HepG2 (cell line): ENCODE measurements around the gene DLG5. TPM values are rescaled to one million over a fixed set of nuclear protein-coding genes. Genes with fewer than 3 reads are reported as not detected.

Source experiments
- ATAC-seq: fragments of 200-7000 bp; cut with Tn5 transposase; 3 replicates; pipeline ENCODE4 v1.9.1; 2020; ENCODE audit warnings: mild to moderate bottlenecking, moderate library complexity
- BruUV-seq: library from RNA; stranded (reverse); fragments of 400-500 nt; replicated peaks from 2 replicates; lab custom pipeline; 2021; lab: Mats Ljungman, UMichigan
- CTCF ChIA-PET: fragments of 300-600 bp; formaldehyde crosslinking; extraction: SDS; loops from one replicate; lab custom pipeline; 2021; ENCODE audit warnings: low total read pairs, inconsistent platforms, low intra/inter-chr PET ratio; lab: Yijun Ruan, JAX
- POLR2A ChIA-PET: fragments of 350-600 bp; sonication (Branson Sonifier 250); formaldehyde crosslinking; loops from one replicate; lab custom pipeline; 2020; ENCODE audit warnings: antibody characterized with exemption, inconsistent platforms; lab: Yijun Ruan, JAX
- DNase-seq: peaks from one replicate; pipeline ENCODE4 v3.0.0-alpha.2; 2015; ENCODE audit warnings: low spot score
- FAIRE-seq: peaks from 3 replicates; lab custom pipeline; 2011; peaks lifted over from hg19 to GRCh38; lab: Jason Lieb, UNC
- H2AFZ ChIP-seq: one replicate; pipeline ENCODE4 v1.6.1; 2011; ENCODE audit warnings: low read length, inconsistent platforms
- H3K27ac ChIP-seq: fragments of 300-600 bp; 3 replicates; pipeline ENCODE4 v1.8.0; 2011; ENCODE audit warnings: mixed run types, mild to moderate bottlenecking, mixed read lengths, low read length, inconsistent platforms; ENCODE audit not compliant: insufficient read depth; ENCODE audit errors: extremely low read length
- H3K27me3 ChIP-seq, 2 experiments: fragments of 200-600 bp in 1 of 2; 2 replicates in 1 of 2; 3 replicates in 1 of 2; pipeline versions ENCODE4 v1.6.0 to v1.8.0; 2011; ENCODE audit warnings: low read length in 2 of 2, mild to moderate bottlenecking in 2 of 2, moderate library complexity in 2 of 2, inconsistent platforms in 1 of 2; ENCODE audit not compliant: insufficient read depth in 2 of 2, control insufficient read depth in 1 of 2
- H3K36me3 ChIP-seq, 2 experiments: fragments of 200-600 bp in 1 of 2; replicated peaks in 1 of 2; 2 replicates in 1 of 2; 3 replicates in 1 of 2; pipeline versions ENCODE4 v1.5.1 to v1.8.0; 2011; ENCODE audit warnings: low read length in 2 of 2, inconsistent platforms in 1 of 2; ENCODE audit not compliant: insufficient read depth in 2 of 2, control insufficient read depth in 1 of 2
- H3K4me1 ChIP-seq: 2 replicates; pipeline ENCODE4 v1.5.1; 2012; ENCODE audit warnings: low read length, inconsistent platforms; ENCODE audit not compliant: insufficient read depth
- H3K4me2 ChIP-seq: 2 replicates; pipeline ENCODE4 v1.6.0; 2011; ENCODE audit warnings: low read depth, low read length, inconsistent platforms
- H3K4me3 ChIP-seq, 3 experiments: fragments of 200-600 bp in 1 of 3; sonication (generic), shearing (Covaris generic) in 1 of 3; replicated peaks in 1 of 3; 2 replicates each; pipeline ENCODE4 v1.5.1; 2011 to 2016; ENCODE audit warnings: low read length in 3 of 3, inconsistent platforms in 2 of 3, low read depth in 2 of 3, mild to moderate bottlenecking in 2 of 3, control low read depth in 1 of 3, mixed read lengths in 1 of 3; ENCODE audit not compliant: insufficient read depth in 1 of 3
- H3K79me2 ChIP-seq: one replicate; pipeline ENCODE4 v1.6.1; 2011; ENCODE audit warnings: low read length, inconsistent platforms; ENCODE audit not compliant: insufficient read depth
- H3K9ac ChIP-seq: 2 replicates; pipeline ENCODE4 v1.6.0; 2011; ENCODE audit warnings: mild to moderate bottlenecking, low read depth, low read length, inconsistent platforms; ENCODE audit not compliant: insufficient read depth
- H3K9me3 ChIP-seq: 2 replicates; pipeline ENCODE4 v1.5.1; 2012; ENCODE audit warnings: mild to moderate bottlenecking, low read length
- H4K20me1 ChIP-seq: 2 replicates; pipeline ENCODE4 v1.6.0; 2011; ENCODE audit warnings: inconsistent platforms, mild to moderate bottlenecking, low read length, moderate library complexity; ENCODE audit not compliant: insufficient read depth
- AGO2 ChIP-seq: fragments of 200-400 bp; formaldehyde crosslinking; optimal IDR thresholded peaks from 2 replicates; pipeline ENCODE3; 2017; ENCODE audit warnings: mild to moderate bottlenecking, low read depth, low read length, moderate library complexity
- BHLHE40 ChIP-seq: IDR thresholded peaks from 2 replicates; pipeline ENCODE4 v1.6.1; 2011; ENCODE audit warnings: low read length, improper control_type of control experiment
- CENPX ChIP-seq: sonication (generic); formaldehyde crosslinking; IDR thresholded peaks from 2 replicates; pipeline ENCODE4 v1.9.0; 2021; ENCODE audit warnings: mild to moderate bottlenecking, missing genetic modification reagents, moderate library complexity
- NR1H2 ChIP-seq: sonication (generic); formaldehyde crosslinking; IDR thresholded peaks from 2 replicates; pipeline ENCODE4 v1.8.1; 2022; ENCODE audit warnings: low read depth, missing genetic modification reagents, borderline replicate concordance
- PITX1 ChIP-seq: sonication (generic); formaldehyde crosslinking; IDR thresholded peaks from 2 replicates; pipeline ENCODE4 v1.5.1; 2020; ENCODE audit warnings: mild to moderate bottlenecking, missing genetic modification reagents
- TP53 ChIP-seq: sonication (generic); formaldehyde crosslinking; conservative IDR thresholded peaks from 2 replicates; pipeline ENCODE4 v1.4.0; 2020; ENCODE audit warnings: missing genetic modification reagents
- TRIM22 ChIP-seq: fragments of 450-650 bp; IDR thresholded peaks from 2 replicates; pipeline ENCODE4 v1.6.1; 2017
- ZBTB42 ChIP-seq: sonication (generic); formaldehyde crosslinking; IDR thresholded peaks from 2 replicates; pipeline ENCODE4 v1.5.0; 2020; ENCODE audit warnings: mild to moderate bottlenecking, missing genetic modification reagents
- ZNF234 ChIP-seq: sonication (generic); formaldehyde crosslinking; conservative IDR thresholded peaks from 2 replicates; pipeline ENCODE4 v1.5.1; 2020; ENCODE audit warnings: mild to moderate bottlenecking, missing genetic modification reagents
- ZNF383 ChIP-seq: sonication (generic); formaldehyde crosslinking; IDR thresholded peaks from 2 replicates; pipeline ENCODE4 v1.4.0; 2020; ENCODE audit warnings: missing genetic modification reagents, mild to moderate bottlenecking, borderline replicate concordance
- ZNF513 ChIP-seq: sonication (generic); formaldehyde crosslinking; conservative IDR thresholded peaks from 2 replicates; pipeline ENCODE4 v1.5.0; 2020; ENCODE audit warnings: missing genetic modification reagents
- ZNF710 ChIP-seq: sonication (generic); formaldehyde crosslinking; IDR thresholded peaks from 2 replicates; pipeline ENCODE4 v1.5.0; 2020; ENCODE audit warnings: mild to moderate bottlenecking, missing genetic modification reagents, borderline replicate concordance
- ZNF766 ChIP-seq: sonication (generic); formaldehyde crosslinking; IDR thresholded peaks from 2 replicates; pipeline ENCODE4 v1.5.0; 2020; ENCODE audit warnings: missing genetic modification reagents, borderline replicate concordance
- WGBS: methylation state at CpG from one replicate; pipeline ENCODE4 v1.1.6; 2017; ENCODE audit warnings: low lambda C conversion rate; 5-methylcytosine and 5-hydroxymethylcytosine counted together
- in situ Hi-C: cut with HindIII; loops from 2 replicates; pipeline ENCODE4 v1.10.0; 2017; ENCODE audit warnings: low pct_unique_long_range_greater_than_20kb; ENCODE audit not compliant: extremely low pct_ligation_motif_present
- intact Hi-C: fragments of 100-400 bp; cut with micrococcal nuclease; formaldehyde crosslinking; loops from one replicate; pipeline ENCODE4 v1.10.0; 2022; ENCODE audit not compliant: unreplicated experiment
- polyA plus RNA-seq, 8 experiments: library from polyadenylated mRNA; depleted of rRNA in 3 of 8; stranded (reverse) in 7 of 8; unstranded in 1 of 8; fragments of >200 nt; fragmentation: Illumina TruSeq in 4 of 8; extraction: Trizol in 4 of 8; gene quantifications; 2 replicates each; pipeline versions ENCODE4 v1.2.1 to v1.2.3, GENCODE V29; 2011 to 2016; ENCODE audit warnings: low read depth in 4 of 8, missing spikeins in 1 of 8, mixed read lengths in 1 of 8; ENCODE audit not compliant: insufficient read depth in 1 of 8
- total RNA-seq, 5 experiments: library from RNA; depleted of rRNA; stranded (reverse); fragments of >200 nt; fragmentation: Illumina TruSeq; extraction: Trizol; gene quantifications; 2 replicates each; pipeline ENCODE4 v1.2.3, GENCODE V29; 2016; ENCODE audit warnings: low read depth in 1 of 5

Gene DLG5
- total and polyA plus RNA-seq, 2 of the 13 experiments (the other 11 are each of a cell fraction or from before 2014, with no cell fraction given), result 15.5 to 18.2 TPM

- intact Hi-C loops, result no loop called here
- 93% methylated on average over 10 of the region's 27 CpGs for WGBS
- CTCF ChIA-PET, result no interaction called here
These were observed 144.9 kb downstream of the DLG5 start for GRCh38 chr10:77781451-77782327.

GRCh38 chr10:77780180-77780579 is 146.4 kb downstream of the DLG5 start:
- in situ Hi-C loops, result no loop called here
- Histone ChIP-seq H3K36me3 (peaks cover 3% of the 10 kb centered on the region in 2 experiments; a peak in 3 of 5 replicates), H3K27me3 (no peaks in the 10 kb centered on the region), H3K9ac (no peak overlapping the region), H3K4me3 (no peak overlapping the region), H3K27ac (no peak overlapping the region), H4K20me1 (no peaks in the 10 kb centered on the region), H2AFZ (no peak overlapping the region), H3K4me2 (no peak overlapping the region), H3K9me3 (peaks cover 20% of the 10 kb centered on the region), H3K4me1 (peaks cover 5% of the 10 kb centered on the region; the same call in 1 of the 2 replicates), H3K79me2 (no peaks in the 10 kb centered on the region)
- no peak for FAIRE-seq
- no TSS peak for BruUV-seq
- 100% methylated on average over 5 of the region's 9 CpGs for WGBS
- ChIA-PET CTCF (no interaction called here), POLR2A (no interaction called here)
- DNase-seq, result no peak
- intact Hi-C loops, result no loop called here
- no peak for ATAC-seq
- TF ChIP-seq NR1H2, result no peak
- no peak for TF ChIP-seq ZNF710 (CRISPR knock-in tag)
- TF ChIP-seq CENPX, result no peak
- TF ChIP-seq ZNF766 (CRISPR knock-in tag), result no peak
- TF ChIP-seq ZNF513 (CRISPR knock-in tag), result no peak
- TF ChIP-seq TP53 (CRISPR knock-in tag), result no peak
- TF ChIP-seq ZBTB42 (CRISPR knock-in tag), result no peak
- TF ChIP-seq TRIM22, result no peak
- no peak for TF ChIP-seq BHLHE40

More at GRCh38 chr10:77781451-77782327, 144.9 kb downstream of the DLG5 start:
- DNase-seq (no peak), FAIRE-seq (no peak), ATAC-seq (no peak)
- Histone ChIP-seq H3K36me3 (peaks cover 3% of the 10 kb centered on the region in 2 experiments; a peak in 3 of 5 replicates), H3K27ac (no peak overlapping the region), H3K27me3 (no peaks in the 10 kb centered on the region), H4K20me1 (no peaks in the 10 kb centered on the region), H3K9me3 (peaks cover 12% of the 10 kb centered on the region), H3K79me2 (no peaks in the 10 kb centered on the region), H2AFZ (no peak overlapping the region), H3K4me3 (no peak overlapping the region), H3K4me2 (no peak overlapping the region), H3K4me1 (no peaks in the 10 kb centered on the region), H3K9ac (no peak overlapping the region)
- POLR2A ChIA-PET, result no interaction called here
- in situ Hi-C loops, result no loop called here
- no TSS peak for BruUV-seq
- TF ChIP-seq AGO2, result peak; percentile 52
- TF ChIP-seq ZNF234 (CRISPR knock-in tag), result no peak
- no peak for TF ChIP-seq PITX1
- TF ChIP-seq ZNF383 (CRISPR knock-in tag), result no peak
